SIG-M5 treated with dmso at 0.1 percent for 504 hours (cell line): ENCODE data around the gene ABCG4.
"Not testable (repeated sequence)": the region's sequence is repeated elsewhere in the genome, so short reads cannot be mapped to it uniquely, and the experiment has no call there.

Experiments
- DNase-seq: peaks from one replicate; lab custom pipeline; 2025; ENCODE audit not compliant: unreplicated experiment; lab: John Stamatoyannopoulos, UW

ABCG4 gene

DNA sequence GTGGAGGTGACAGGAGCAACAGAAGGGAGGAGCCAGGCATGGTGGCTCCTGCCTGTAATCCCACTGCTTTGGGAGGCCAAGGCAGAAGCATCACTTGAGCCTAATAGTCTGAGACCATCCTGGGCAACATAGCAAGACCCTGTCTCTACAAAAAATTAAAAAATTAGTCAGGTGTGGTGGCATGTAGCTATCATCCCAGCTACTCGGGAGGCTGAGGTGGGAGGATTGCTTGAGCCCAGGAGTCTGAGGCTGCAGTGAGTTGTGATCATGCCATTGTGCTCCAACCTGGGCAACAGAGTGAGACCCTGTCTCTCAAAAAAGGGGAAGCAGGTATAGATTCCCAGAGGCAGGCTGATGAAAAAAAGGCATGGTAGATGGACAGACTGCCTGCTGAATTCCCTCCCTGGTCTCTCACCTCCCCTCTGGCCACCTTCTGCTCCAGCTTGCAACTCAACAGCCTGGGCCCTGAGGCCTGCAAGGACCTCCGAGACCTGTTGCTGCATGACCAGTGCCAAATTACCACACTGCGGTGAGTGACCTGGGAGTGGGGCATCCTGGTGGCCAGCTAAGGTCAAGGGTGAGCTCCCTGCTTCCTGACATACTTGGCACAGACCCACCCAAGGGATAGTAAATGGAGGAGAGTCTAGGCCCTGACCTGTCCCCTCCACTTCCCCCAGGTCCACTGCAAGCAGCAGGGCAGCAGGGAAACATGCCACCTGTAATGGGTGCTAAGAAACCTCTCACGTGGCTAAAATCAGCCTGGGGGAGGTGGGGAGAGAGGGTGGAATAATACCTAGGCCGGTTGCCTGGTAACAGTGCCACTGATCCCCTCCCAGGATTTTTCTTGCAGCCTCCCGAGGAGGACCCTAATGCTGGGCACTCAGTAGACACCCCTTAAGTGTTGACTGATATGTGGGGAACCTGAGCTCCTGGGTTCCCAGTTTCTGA is 32.2 kb downstream of the ABCG4 start:
- no peak for DNase-seq

DNA sequence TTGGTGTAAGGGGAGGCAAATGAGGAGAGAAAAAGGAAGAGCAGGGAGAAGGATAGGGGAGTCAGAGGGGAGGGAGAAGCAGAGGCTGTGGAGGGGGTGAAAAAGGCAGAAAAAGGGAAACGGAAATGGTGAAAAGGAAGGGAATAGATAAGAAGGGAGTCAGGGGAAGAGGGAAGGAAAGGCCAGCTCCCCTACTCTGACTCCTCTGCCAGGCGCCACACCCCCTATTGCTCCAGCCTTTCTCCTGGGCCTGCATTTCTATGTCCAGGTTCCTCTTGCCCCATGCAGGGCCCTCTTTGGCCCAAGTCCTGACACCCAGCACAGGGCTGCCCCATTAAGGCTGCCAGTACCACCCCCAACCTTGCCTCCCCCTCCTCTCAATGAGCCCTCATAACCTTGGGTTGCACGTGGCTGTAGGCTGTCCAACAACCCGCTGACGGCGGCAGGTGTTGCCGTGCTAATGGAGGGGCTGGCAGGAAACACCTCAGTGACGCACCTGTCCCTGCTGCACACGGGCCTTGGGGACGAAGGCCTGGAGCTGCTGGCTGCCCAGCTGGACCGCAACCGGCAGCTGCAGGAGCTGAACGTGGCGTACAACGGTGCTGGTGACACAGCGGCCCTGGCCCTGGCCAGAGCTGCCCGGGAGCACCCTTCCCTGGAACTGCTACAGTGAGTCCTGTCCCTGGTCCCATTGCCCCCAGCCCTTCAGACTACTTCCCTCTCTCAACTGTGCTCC is 33.0 kb downstream of the ABCG4 start:
- no peak for DNase-seq

DNA sequence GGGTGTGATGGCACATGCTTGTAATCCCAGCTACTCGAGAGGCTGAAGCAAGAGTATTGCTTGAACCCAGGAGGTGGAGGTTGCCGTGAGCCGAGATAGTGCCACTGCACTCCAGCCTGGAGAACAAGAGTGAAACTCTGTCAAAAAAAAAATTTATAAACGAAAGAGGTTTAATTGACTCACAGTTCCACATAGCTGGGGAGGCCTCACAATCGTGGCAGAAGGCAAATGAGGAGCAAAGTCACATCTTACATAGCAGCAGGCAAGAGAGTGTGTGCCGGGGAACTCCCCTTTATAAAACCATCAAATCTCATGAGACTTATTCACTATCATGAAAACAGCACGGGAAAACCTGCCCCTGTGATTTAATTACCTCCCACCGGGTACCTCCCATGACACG is 35.5 kb downstream of the ABCG4 start:
- not testable (repeated sequence) for DNase-seq

- no peak for DNase-seq
Measured at GRCh38 chr11:119185981-119186634, 37.3 kb downstream of the ABCG4 start.

- no peak for DNase-seq
Measured at GRCh38 chr11:119187123-119187892, 38.5 kb downstream of the ABCG4 start.

GRCh38 chr11:119188067-119188466 is 39.2 kb downstream of the ABCG4 start:
- no peak for DNase-seq

GRCh38 chr11:119188887-119189286 is 40.0 kb downstream of the ABCG4 start:
- DNase-seq, result no peak

- DNase-seq, result no peak
Measured at GRCh38 chr11:119189393-119189792, 40.5 kb downstream of the ABCG4 start.

DNA sequence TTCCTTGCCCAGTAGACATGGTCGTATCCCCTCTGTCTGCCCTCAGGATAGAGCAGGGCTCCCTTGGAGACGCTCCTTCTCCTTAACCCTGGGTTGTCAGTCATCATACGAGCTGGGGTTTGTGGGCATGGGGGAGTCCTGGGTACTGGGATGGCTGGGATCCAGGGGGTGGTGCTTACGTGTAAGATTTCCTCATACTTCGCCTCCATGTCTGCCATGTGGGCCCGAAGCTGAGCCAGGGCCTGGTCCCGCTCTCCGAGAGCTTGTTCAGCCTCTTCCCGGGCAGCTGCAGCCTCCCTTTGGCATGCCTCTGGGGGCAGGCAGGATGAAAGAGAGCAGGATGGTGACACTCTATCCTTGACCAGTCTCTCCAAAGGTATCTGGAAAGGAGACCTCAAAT is 41.7 kb downstream of the ABCG4 start:
- DNase-seq, result no peak

- not testable (repeated sequence) for DNase-seq
Measured at GRCh38 chr11:119191265-119191664, 42.4 kb downstream of the ABCG4 start.

- DNase-seq, result peak; percentile 72
Measured at GRCh38 chr11:119192111-119192510, 43.3 kb downstream of the ABCG4 start.

- DNase-seq, result no peak
Measured at GRCh38 chr11:119193001-119193400, 44.1 kb downstream of the ABCG4 start.

DNA sequence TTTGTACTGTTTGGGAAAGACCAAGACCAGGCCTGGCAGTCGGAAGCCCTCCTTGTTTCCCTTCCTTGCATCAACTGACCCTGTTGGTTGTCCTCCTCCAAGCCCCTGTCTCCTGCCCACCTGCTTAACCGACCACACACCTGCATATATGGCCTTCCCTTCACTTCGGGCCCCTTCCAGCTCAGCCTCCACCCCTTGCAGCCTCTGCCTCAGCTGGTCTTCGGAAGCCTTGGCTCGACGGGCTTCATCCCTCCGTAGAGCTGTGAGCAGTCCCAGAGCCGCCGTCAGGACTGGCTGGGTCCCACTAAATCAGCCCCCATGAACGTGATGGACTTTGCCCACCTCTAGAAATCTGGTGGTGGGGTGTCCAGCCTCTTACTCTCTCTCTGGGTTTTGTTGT is 44.8 kb downstream of the ABCG4 start:
- no peak for DNase-seq

- no peak for DNase-seq
Measured at GRCh38 chr11:119194811-119195440, 46.1 kb downstream of the ABCG4 start.

DNA sequence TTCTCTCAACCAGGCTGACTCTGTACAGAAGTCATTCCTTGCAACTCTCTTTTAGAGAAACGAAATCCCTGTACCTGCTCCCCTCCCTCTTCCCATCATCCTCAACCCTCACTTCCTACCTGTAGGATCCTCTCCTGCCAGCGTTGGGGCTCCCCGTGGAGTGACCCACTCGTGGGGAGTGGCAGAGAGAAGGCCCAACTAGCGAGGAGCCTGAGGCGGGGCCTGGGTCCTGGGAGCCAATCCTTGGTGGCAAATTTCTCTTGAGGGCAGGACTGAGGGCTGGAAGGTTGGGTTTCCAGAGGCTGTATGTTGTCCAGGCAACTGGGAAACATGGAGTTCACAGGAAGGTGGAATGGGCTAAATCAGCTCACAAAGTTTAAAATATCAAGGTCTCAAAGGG is 46.8 kb downstream of the ABCG4 start:
- peak; percentile 46 for DNase-seq

DNA sequence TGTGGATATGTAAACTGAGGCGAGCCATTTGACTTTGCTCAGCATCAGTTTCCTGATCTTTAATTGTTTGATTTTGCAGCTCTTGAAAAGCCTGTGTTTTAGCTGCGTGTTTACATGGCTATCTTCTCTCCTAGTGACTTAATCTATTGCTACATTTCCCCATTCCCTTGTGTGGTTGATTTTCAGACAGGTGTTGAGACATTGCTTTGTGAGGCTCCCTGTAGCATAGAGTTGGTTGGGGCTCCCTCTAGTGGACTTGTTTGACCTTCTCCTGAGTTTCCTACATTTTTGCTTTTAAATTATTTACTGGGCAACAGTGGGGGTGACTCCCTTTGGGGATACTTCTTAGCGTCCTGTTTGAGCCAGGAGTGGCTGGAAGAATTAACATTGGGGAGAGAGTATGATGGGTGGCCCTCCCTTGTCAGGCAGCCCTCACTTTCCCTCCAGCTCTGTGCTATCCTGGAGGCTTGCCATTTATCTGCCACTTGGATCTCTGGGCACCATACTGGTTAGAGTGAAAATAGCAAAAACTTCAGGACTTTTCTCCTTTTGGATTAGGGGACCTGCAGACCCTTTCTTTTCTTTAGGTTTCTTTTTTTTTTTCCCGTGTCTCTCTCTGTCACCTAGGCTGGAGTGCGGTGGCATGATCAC is 48.1 kb downstream of the ABCG4 start:
- peak; percentile 97 for DNase-seq

- no peak for DNase-seq
Measured at GRCh38 chr11:119198925-119199324, 50.1 kb downstream of the ABCG4 start.

GRCh38 chr11:119201236-119201635 is 52.4 kb downstream of the ABCG4 start:
- not testable (repeated sequence) for DNase-seq

DNA sequence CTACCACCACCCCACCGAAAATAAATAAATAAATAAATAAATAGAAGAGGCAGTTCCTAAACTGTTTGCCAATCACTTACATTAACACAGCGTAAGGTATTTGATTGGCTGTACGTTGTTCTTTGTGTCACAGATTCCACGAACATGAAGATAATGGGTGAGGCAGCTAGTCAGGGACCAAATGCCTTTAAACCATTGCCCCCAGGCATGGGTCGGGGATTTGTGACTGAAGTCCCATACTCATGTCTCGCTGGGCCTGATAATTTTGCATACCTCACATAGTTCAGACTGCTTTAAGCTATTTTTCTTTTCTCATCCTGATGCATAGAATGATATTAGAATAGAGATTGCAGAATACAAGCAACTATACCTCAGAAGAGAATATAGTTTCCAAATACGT is 53.7 kb downstream of the ABCG4 start:
- no peak for DNase-seq

DNA sequence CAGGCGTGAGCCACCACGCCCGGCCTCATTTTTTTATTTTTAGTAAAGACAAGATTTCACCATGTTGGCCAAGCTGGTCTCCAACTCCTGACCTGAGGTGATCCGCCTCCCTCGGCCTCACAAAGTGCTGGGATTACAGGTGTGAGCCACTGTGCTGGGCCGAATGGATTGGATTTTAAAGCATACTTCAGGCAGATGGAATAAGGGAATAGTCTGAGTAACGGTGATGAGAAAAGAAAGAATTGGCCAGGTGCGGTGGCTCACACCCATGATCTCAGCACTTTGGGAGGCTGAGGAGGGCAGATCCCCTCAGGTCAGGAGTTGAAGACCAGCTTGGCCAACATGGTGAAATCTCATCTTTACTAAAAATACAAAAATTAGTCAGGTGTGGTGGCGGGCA is 55.2 kb downstream of the ABCG4 start:
- DNase-seq, result no peak
